Neural cell (in vitro differentiated cells): ENCODE results near the gene ZCCHC4.

Experiments used
- EP300 ChIP-seq: fragments of 450-650 bp; conservative IDR thresholded peaks from 2 replicates; pipeline ENCODE4 v1.6.1; 2014; ENCODE audit warnings: antibody characterized with exemption, mild to moderate bottlenecking, moderate library complexity; ENCODE audit not compliant: poor library complexity, severe bottlenecking
- EZH2 ChIP-seq: fragments of 200-600, 300-800 bp; shearing (Covaris generic), sonication (generic); IDR thresholded peaks from 2 replicates; pipeline ENCODE4 v1.6.1; 2014; ENCODE audit warnings: antibody characterized with exemption, low read length, borderline replicate concordance, mild to moderate bottlenecking; ENCODE audit not compliant: insufficient read depth, poor library complexity, severe bottlenecking
- MXI1 ChIP-seq: fragments of 450-650 bp; conservative IDR thresholded peaks from 2 replicates; pipeline ENCODE4 v1.6.1; 2014; ENCODE audit warnings: antibody characterized with exemption, mild to moderate bottlenecking; ENCODE audit not compliant: poor library complexity, severe bottlenecking
- POLR2AphosphoS5 ChIP-seq: IDR thresholded peaks from 2 replicates; pipeline ENCODE4 v1.6.1; 2012
- TAF1 ChIP-seq: IDR thresholded peaks from 2 replicates; pipeline ENCODE4 v1.6.1; 2012; ENCODE audit warnings: low read depth
- TF ChIP-seq, protein P1 (sequence below): fragments of 450-650 bp; IDR thresholded peaks from 2 replicates; pipeline ENCODE4 v1.5.1; 2014; ENCODE audit warnings: antibody characterized with exemption, mild to moderate bottlenecking, moderate library complexity; ENCODE audit not compliant: poor library complexity, severe bottlenecking
- TF ChIP-seq, protein P2 (sequence below): IDR thresholded peaks from 2 replicates; pipeline ENCODE4 v1.6.1; 2012; ENCODE audit warnings: borderline replicate concordance

DNA sequence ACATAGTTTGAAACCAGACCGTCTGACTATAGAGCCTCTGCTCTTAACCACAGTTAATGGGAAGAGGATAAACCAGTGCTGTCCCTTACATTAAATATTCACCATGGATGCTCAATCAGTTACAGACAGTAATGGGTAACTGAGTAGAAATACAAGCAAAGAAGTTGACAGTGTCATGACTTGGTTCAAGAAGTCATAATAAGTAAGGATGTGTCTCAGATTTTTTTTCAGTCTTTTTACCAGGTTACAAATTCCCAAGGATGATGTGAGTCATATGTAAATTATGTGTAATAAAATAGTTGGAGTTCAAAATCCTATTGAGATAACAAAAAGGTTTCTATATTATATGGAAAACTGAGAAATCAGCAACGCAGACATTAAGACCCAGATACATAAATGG, 31.1 kb downstream of the ZCCHC4 start:
- TF ChIP-seq, protein P1, sequence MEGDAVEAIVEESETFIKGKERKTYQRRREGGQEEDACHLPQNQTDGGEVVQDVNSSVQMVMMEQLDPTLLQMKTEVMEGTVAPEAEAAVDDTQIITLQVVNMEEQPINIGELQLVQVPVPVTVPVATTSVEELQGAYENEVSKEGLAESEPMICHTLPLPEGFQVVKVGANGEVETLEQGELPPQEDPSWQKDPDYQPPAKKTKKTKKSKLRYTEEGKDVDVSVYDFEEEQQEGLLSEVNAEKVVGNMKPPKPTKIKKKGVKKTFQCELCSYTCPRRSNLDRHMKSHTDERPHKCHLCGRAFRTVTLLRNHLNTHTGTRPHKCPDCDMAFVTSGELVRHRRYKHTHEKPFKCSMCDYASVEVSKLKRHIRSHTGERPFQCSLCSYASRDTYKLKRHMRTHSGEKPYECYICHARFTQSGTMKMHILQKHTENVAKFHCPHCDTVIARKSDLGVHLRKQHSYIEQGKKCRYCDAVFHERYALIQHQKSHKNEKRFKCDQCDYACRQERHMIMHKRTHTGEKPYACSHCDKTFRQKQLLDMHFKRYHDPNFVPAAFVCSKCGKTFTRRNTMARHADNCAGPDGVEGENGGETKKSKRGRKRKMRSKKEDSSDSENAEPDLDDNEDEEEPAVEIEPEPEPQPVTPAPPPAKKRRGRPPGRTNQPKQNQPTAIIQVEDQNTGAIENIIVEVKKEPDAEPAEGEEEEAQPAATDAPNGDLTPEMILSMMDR = no peak
- TF ChIP-seq EZH2 (no peak), EP300 (no peak), TAF1 (no peak), POLR2AphosphoS5 (no peak), MXI1 (no peak)
- TF ChIP-seq, protein P2, sequence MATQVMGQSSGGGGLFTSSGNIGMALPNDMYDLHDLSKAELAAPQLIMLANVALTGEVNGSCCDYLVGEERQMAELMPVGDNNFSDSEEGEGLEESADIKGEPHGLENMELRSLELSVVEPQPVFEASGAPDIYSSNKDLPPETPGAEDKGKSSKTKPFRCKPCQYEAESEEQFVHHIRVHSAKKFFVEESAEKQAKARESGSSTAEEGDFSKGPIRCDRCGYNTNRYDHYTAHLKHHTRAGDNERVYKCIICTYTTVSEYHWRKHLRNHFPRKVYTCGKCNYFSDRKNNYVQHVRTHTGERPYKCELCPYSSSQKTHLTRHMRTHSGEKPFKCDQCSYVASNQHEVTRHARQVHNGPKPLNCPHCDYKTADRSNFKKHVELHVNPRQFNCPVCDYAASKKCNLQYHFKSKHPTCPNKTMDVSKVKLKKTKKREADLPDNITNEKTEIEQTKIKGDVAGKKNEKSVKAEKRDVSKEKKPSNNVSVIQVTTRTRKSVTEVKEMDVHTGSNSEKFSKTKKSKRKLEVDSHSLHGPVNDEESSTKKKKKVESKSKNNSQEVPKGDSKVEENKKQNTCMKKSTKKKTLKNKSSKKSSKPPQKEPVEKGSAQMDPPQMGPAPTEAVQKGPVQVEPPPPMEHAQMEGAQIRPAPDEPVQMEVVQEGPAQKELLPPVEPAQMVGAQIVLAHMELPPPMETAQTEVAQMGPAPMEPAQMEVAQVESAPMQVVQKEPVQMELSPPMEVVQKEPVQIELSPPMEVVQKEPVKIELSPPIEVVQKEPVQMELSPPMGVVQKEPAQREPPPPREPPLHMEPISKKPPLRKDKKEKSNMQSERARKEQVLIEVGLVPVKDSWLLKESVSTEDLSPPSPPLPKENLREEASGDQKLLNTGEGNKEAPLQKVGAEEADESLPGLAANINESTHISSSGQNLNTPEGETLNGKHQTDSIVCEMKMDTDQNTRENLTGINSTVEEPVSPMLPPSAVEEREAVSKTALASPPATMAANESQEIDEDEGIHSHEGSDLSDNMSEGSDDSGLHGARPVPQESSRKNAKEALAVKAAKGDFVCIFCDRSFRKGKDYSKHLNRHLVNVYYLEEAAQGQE = no peak
